Measurements from ENCODE around the gene FER. TPM values are rescaled to one million over a fixed set of nuclear protein-coding genes. Genes with fewer than 3 reads are reported as not detected.

Gene FER
- total and polyA plus RNA-seq, 9 of the 15 experiments (the other 6 are each of a cell fraction or from before 2014, with no cell fraction given), result 6.7 to 18.2 (median 8.9) TPM

DNA sequence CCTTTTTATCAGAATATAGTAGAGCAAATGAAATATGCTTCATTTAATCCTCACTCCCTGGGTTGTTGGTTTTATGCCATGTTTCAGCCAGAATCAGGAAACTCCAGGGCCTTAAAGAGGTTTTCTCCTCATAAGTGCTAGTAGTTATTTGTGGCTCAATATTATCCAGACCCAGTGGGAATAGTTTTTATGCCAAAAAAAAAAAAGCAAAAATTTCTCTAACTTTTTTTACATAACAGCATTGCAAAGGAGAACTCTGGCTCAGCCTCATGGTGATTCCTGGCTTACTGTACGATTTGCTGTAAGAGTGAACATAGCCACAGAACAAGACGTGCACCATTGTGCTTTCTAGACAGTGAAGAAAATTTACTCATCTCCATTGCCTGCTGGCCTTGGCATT lies 429.5 kb downstream of the FER start (continued):
- TF ChIP-seq TBP (optimal IDR thresholded peaks at IDR 0.05; ENCODE audit: low read depth, low read length) (no peak), IRF2 (CRISPR knock-in tag; IDR thresholded peaks at IDR 0.05) (no peak), PYGO2 (tag; IDR thresholded peaks at IDR 0.05) (no peak), ELF4 (CRISPR knock-in tag; IDR thresholded peaks at IDR 0.05) (no peak), EZH2 (IDR thresholded peaks at IDR 0.05; ENCODE audit: borderline replicate concordance, low read depth, low read length) (no peak), POLR3G (IDR thresholded peaks at IDR 0.05; ENCODE audit: extremely low read depth, insufficient read length, insufficient replicate concordance) (no peak), ZNF79 (CRISPR knock-in tag; IDR thresholded peaks at IDR 0.05; ENCODE audit: low read depth) (no peak), ZNF24 (IDR thresholded peaks at IDR 0.05) (no peak)

- Histone ChIP-seq H3K4me1 (replicated peaks in 1 of 2; ENCODE audit: control insufficient read depth in 2 of 2, insufficient read depth in 2 of 2, low read length in 2 of 2) (no peaks in the 10 kb centered on the region), H3K9me3 (replicated peaks; ENCODE audit: control insufficient read depth, insufficient read depth, low read depth, low read length) (no peaks in the 10 kb centered on the region), H3K79me2 (ENCODE audit: control insufficient read depth, insufficient read depth, low read length) (no peaks in the 10 kb centered on the region), H4K20me1 (replicated peaks; ENCODE audit: control insufficient read depth, insufficient read depth, low read length) (no peaks in the 10 kb centered on the region), H3K27ac (ENCODE audit: extremely low read depth, low read depth, low read length) (no peak overlapping the region), H3K4me3 (no peak overlapping the region), H3K9me1 (ENCODE audit: control insufficient read depth, insufficient read depth, low read length) (no peaks in the 10 kb centered on the region), H3K27me3 (ENCODE audit: control insufficient read depth in 2 of 2, insufficient read depth in 2 of 2, low read length in 2 of 2) (no peaks in the 10 kb centered on the region), H3K36me3 (ENCODE audit: control insufficient read depth, insufficient read depth, low read length) (no peaks in the 10 kb centered on the region), H3K9ac (ENCODE audit: insufficient read depth in 1 of 2, low read depth in 2 of 2, low read length in 2 of 2) (no peak overlapping the region), H2AFZ (ENCODE audit: low read depth, low read length) (no peak overlapping the region), H3K4me2 (ENCODE audit: insufficient read depth, low read length) (no peak overlapping the region)
- no TSS peak for BruUV-seq (replicated peaks)
- ATAC-seq, result no peak
- FAIRE-seq, result no peak
- intact Hi-C loops (cut with micrococcal nuclease), result no loop called here
- TF ChIP-seq ZFX (CRISPR knock-in tag; IDR thresholded peaks at IDR 0.05) (no peak), ZBTB8A (IDR thresholded peaks at IDR 0.05; ENCODE audit: partially characterized antibody) (no peak), ZNF217 (CRISPR knock-in tag; IDR thresholded peaks at IDR 0.05) (no peak), NCOR1 (IDR thresholded peaks at IDR 0.05) (no peak), PCBP1 (IDR thresholded peaks at IDR 0.05; ENCODE audit: low read depth, low read length, poor library complexity, severe bottlenecking) (no peak), KAT7 (CRISPR knock-in tag; IDR thresholded peaks at IDR 0.05; ENCODE audit: borderline replicate concordance) (no peak), ZNF41 (CRISPR knock-in tag; conservative IDR thresholded peaks at IDR 0.05) (no peak), BCL6 (CRISPR knock-in tag; IDR thresholded peaks at IDR 0.05) (no peak), RBM25 (IDR thresholded peaks at IDR 0.05; ENCODE audit: low read depth, low read length, severe bottlenecking) (no peak), FOSL1 (tag; conservative IDR thresholded peaks at IDR 0.05) (no peak), ZNF644 (tag; IDR thresholded peaks at IDR 0.05; ENCODE audit: low read depth) (no peak)
- TF ChIP-seq, protein P1, sequence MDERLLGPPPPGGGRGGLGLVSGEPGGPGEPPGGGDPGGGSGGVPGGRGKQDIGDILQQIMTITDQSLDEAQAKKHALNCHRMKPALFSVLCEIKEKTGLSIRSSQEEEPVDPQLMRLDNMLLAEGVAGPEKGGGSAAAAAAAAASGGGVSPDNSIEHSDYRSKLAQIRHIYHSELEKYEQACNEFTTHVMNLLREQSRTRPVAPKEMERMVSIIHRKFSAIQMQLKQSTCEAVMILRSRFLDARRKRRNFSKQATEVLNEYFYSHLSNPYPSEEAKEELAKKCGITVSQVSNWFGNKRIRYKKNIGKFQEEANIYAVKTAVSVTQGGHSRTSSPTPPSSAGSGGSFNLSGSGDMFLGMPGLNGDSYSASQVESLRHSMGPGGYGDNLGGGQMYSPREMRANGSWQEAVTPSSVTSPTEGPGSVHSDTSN (CRISPR knock-in tag; IDR thresholded peaks at IDR 0.05; ENCODE audit: low read depth), result no peak
- TF ChIP-seq, protein P1 (tag; conservative IDR thresholded peaks at IDR 0.05; ENCODE audit: low read depth), result no peak
- no peak for DNase-seq (ENCODE audit: extremely low read depth in 1 of 4, low spot score in 3 of 4)
- in situ Hi-C loops (cut with MboI), result no loop called here
- CTCF ChIA-PET (ENCODE audit: low intra/inter-chr PET ratio), result no interaction called here
- POLR2A ChIA-PET, result no interaction called here
These were observed 430.1 kb downstream of the FER start for GRCh38 chr5:109177782-109178181.
